HG03097 (cell line): Measurements from ENCODE around the gene ANKRD17.
"Not testable (repeated sequence)": the region's sequence is repeated elsewhere in the genome, so short reads cannot be mapped to it uniquely, and the experiment has no call there.

Source experiments
- ATAC-seq: cut with Tn5 transposase; IDR thresholded peaks from one replicate; pipeline ENCODE4 v1.9.1; 2021; ENCODE audit not compliant: unreplicated experiment, low FRiP score

Gene ANKRD17

DNA sequence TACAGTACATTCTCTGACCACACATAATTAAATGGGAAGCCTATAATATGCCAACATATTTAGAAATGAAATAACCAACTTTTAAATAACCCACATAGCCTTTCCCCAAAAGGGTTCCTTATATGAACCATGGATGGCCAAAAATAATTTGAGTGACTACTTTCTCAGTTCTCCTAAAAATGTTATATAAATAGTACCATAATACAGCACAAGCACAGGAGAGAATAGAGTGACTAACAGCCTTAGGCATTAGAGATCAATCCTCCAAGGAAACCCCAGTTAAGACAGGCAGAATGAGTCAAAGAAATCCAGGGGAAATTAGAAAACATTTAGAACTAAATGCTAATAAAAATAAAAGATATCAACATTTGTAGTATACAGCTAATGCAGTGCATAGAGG lies 50.2 kb downstream of the ANKRD17 start:
- ATAC-seq: no peak

DNA sequence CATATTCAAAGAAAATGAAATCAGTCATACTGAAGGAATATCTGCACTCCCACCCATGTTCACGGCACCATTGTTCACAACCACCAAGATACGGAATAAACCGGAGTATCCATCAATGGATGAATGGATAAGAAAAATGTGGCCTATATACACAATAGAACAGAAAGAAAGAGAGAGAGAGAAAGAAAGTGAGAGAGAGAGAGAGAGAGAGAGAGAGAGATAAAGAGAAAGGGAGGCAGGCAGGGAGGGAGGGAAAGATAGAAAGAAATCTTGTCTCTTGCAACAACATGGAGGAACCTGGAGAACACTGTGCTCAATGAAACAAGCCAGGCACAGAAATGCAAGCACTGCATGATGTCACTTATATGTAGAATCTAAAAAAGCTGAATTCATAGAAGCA lies 52.4 kb downstream of the ANKRD17 start:
- no peak for ATAC-seq

DNA sequence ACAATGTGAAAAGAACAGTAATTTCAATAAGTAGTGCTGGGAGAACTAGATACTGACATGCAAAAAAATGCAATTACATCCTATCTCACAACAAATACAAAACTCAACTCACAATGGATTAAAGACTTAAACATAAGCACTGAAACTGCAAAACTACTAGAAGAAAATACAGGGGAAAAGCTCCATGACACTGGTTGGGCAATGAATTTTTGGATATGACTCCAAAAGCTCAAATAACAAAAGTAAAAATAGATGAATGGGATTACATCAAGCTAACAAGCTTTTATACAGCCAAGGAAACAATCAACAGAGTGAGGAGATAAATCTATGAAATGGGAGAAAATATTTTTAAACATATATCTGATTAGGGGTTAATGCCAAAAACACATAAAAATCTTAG lies 53.1 kb downstream of the ANKRD17 start:
- no peak for ATAC-seq

DNA sequence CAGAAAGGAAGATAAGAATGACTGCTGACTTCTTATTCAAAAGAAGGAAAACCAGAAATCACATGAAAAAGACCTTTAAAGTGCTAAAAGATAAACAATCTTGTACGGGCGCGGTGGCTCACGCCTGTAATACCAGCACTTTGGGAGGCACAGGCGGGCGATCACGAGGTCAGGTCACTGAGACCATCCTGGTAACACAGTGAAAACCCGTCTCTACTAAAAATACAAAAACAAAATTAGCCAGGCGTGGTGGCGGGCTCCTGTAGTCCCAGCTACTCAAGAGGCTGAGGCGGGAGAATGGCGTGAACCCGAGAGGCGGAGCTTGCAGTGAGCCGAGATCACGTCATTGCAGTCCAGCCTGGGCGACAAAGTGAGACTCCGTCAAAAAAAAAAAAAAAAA lies 54.6 kb downstream of the ANKRD17 start:
- not testable (repeated sequence) for ATAC-seq

DNA sequence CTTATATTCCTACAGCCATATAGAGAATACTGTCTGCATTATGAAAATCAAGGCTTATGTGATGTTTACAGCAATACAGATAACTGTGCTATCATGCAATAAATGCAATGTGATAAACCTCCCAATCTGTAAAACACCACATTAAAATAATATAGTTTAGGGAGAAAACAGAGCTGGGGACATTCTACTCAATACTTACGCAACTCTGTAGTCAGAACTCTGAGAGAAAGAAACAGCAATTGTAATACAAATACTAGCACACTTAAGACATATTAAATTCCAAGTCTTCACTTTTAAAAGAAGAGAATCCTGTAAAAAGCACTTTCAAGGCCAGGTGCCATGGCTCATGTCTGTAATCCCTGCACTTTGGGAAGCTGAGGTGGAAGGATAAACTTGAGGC lies 61.4 kb downstream of the ANKRD17 start:
- ATAC-seq: no peak

- no peak for ATAC-seq
These were observed 64.5 kb downstream of the ANKRD17 start for GRCh38 chr4:73194064-73194463.

DNA sequence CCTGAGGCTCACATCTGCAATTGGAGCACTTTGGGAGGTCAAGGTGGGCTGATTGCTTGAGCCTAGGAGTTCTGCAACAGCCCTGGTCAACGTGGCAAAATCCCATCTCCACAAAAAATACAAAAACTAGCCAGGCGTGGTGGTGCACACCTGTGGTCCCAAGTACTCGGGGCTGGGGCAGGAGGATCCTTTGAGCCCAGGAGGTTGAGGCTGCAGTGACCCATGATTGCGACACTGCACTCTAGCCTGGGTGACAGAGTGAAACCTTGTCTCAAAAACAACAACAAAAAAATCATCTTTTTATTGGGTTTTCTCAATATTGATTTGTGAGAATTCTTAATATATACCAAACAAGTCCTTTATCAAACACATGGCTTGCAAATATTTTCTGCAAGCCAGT lies 64.9 kb downstream of the ANKRD17 start:
- ATAC-seq: no peak

DNA sequence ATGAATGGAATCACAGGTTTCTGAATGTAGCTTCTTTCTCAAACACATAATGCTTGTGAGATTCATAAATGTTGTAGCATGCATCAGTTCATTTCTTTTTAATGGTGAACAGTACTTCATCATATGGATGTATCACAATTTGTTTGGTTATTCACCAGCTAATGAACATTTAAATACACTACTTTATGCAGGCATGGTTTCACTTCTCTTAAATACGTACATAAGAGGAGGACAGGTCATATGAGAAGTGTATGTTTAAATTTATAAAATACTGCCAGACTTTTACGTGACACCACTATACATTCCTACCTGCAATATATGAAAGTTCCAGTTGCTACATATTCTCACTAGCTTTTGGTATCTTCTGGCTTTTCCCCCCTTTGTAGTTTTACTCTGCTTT lies 65.4 kb downstream of the ANKRD17 start:
- no peak for ATAC-seq

DNA sequence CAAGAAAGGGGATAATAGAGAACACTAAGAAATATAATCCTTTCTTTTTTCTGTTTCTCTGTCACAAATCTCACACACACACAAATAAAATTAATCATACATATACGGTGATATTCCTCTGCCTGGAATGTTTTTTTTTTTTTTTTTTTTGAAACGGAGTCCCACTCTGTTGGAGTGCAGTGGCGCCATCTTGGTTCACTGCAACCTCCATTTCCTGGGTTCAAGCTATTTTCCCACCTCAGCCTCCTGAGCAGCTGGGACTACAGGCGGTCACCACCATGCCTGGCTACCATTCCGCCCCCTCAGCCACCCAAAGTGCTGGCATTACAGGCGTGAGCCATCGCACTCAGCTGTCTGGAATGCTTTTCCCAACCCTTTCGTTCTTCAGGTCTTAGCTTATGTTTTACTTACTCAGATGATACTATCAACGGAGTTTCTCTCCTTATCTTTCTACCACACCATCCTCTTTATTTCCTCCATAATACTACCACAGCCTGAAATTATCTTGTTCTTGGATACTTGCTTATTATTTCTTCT lies 69.3 kb downstream of the ANKRD17 start:
- ATAC-seq: no peak

- ATAC-seq: no peak
These were observed 71.3 kb downstream of the ANKRD17 start for GRCh38 chr4:73187325-73187724.

- ATAC-seq: no peak
These were observed 72.7 kb downstream of the ANKRD17 start for GRCh38 chr4:73185903-73186302.

GRCh38 chr4:73181231-73181630 lies 77.4 kb downstream of the ANKRD17 start:
- no peak for ATAC-seq

- no peak for ATAC-seq
These were observed 80.2 kb downstream of the ANKRD17 start for GRCh38 chr4:73178389-73178788.

DNA sequence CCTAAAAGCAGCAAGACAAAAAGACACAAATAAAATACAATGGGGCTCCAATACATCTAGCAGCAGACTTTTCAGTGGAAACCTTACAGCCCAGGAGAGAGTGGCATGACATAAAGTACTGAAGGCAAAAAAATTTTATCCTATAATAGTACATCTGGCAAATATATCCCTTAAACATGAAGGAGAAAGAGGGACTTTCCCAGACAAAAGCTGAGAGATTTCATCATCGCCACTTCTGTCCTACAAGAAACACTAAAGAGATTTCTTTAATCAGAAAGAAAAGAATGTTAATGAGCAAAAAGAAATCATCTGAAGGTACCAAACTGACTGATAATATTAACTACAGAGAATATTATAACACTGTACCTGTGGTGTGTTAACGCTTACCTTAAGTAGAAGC lies 86.4 kb downstream of the ANKRD17 start:
- no peak for ATAC-seq

DNA sequence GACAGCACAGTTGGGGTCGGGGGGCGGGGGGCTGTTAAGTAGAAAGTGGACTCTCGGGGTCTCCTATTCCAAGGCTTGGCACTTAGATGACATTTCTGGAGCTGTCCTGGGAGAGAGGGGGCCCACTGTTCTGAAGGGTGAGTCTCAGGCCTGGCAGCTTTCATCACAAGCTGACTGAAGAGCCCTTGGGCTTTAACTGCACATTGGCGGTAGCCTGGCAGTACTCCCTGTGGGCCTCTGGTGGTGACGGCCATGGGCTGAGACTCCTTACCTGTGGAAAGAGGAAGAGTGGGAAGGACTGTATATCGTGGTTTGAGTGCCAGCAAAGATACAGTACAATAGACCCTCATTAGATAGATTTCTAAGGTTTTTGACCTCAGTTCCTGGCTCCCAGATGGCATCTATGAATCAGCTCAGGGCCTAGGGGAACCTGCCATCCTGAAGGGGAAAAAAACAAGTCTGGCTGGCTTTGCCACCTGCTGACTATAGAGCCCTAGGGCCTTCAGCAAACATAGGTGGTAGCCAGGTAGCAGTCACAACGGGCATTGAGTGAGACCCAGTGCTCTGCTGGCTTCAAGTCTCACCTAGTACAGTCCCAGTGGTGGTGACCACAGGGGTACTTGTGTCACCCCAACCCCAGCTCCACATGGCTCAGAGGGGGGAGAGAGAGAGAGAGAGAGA lies 87.9 kb downstream of the ANKRD17 start:
- no peak for ATAC-seq

- no peak for ATAC-seq
These were observed 92.4 kb downstream of the ANKRD17 start for GRCh38 chr4:73166212-73166611.

DNA sequence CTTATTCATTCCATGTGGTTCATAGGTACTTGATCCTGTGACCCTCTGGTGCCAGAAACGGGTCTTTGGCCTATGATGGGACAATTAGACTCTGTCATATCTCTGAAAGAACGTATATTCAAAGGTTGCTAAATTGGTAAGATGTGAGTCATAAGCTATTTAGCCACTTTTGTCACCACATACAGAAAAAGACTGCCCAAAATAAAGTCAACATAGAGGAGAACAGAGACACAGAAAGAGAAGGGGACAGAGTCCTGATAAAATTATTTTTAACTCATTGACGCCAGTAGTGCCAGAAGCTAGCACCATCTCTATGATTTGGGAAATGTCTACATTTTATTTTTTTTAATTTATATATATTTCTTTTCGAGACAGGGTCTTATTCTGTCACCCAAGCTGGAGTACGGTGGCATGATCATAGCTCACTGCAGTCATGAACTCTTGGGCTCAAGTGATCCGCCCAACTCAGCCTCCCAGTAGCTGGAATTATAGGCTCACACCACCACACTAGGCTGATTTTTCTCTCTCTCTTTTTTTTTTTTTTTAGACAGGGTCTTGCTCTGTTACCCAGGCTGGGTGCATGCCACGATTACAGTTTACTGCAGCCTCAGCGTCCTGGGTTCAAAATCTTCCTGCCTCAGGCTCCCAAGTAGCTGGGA lies 96.9 kb downstream of the ANKRD17 start:
- ATAC-seq: no peak

DNA sequence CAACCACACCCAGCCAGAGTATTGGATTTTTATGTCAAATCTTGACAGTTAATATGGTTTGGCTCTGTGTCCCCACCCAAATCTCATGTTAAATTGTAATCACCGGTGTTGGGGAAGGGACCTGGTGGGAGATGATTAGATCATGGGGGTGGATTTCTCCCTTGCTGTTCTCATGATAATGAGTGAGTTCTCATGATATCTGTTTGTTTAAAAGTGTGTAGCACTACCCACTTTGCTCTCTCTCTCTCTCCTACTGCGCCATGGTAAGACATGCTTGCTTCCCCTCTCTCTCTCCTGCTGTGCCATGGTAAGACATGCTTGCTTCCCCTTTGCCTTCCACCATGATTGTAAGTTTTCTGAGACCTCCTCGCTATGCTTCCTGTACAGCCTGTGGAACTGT lies 102.2 kb downstream of the ANKRD17 start:
- ATAC-seq: no peak

DNA sequence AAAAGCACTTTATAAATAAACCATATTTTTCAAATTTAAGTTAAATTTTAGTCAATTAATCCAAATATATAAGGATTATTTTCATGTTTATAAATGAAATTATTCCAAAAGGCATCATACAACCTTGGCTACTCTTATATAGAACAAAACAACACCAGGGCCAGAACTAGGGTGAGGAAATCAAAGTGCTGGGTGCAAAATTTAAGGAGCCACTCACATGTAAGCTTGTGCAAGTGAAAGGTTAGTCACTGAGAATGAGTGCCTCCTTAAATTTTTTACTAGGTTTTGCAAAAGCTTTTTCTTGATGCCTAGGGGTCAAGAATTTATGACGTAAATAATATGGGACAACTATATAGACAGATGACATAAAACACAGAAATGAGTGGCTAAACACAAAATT lies 105.7 kb downstream of the ANKRD17 start:
- ATAC-seq: no peak

DNA sequence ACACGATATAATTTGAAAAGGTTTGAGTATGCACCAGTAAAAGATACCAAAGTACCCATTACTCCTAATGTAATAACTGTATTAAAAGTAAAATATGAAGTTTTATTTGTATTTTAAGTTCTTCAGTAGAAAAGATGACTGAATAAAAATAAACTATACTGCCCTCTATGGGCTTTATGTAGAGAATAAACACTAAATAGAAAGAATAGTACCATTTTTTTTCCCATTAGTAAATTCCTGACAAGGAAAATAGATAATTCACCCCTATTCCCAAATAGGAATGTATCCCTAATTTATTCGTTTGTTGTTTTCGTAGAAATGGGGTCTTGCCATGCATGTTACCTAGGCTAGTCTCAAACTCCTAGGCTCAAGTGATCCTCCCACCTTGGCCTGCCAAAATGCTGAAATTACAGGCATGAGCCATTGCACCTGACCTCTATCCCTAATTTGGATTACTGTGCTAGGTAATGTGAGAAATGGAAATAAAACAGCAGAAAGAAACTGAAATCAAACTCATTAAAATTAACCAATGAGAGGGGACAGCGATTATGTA lies 115.5 kb downstream of the ANKRD17 start:
- no peak for ATAC-seq

- no peak for ATAC-seq
These were observed 118.6 kb downstream of the ANKRD17 start for GRCh38 chr4:73139991-73140390.

DNA sequence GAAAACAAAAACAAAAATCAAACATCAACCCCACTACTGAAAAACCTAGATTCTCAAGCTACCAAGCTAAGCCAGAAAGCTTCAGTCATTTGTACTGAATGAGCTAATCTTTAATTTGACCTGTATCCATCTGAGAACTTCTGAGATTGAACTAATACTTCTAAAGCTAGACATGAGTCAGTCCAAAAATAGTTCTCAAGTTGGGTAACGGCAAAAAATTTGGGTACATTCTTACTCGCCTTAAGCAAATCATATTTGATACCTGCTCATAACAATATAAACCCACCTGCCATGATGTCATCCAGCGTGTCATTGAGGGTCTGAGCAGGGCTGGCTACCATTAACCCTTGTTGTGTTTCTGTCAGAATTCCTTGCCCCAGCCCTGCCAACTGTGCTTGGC lies 119.4 kb downstream of the ANKRD17 start:
- ATAC-seq: no peak
